ENCODE data around the gene RNF133.

The RNF133 gene, protein sequence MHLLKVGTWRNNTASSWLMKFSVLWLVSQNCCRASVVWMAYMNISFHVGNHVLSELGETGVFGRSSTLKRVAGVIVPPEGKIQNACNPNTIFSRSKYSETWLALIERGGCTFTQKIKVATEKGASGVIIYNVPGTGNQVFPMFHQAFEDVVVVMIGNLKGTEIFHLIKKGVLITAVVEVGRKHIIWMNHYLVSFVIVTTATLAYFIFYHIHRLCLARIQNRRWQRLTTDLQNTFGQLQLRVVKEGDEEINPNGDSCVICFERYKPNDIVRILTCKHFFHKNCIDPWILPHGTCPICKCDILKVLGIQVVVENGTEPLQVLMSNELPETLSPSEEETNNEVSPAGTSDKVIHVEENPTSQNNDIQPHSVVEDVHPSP

DNA sequence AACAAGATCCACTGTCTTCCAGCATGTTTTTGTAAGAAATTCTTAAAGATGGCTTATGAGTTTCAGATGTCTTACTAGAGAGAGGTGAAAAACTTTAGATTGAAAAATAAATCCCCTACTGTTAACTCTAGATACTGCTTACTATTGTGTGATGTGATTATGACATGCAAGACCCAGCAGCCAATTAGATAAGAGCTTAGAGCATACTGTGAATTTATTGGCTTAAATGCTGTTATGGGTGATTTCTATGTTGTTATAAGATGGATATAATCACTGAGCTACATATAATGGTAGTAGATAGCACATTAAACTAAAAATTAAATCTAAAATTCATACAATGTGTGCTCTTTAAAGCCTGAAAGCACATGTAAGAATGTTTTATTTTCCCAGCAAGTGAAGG, at the start of gene RNF133:
Gene RNF133 (minus strand): TSS at position 101 of the 400 bp plus-strand sequence. CDS start 199 bp downstream, outside the sequence.
- no peak for DNase-seq (ENCODE audit: low spot score)

DNA sequence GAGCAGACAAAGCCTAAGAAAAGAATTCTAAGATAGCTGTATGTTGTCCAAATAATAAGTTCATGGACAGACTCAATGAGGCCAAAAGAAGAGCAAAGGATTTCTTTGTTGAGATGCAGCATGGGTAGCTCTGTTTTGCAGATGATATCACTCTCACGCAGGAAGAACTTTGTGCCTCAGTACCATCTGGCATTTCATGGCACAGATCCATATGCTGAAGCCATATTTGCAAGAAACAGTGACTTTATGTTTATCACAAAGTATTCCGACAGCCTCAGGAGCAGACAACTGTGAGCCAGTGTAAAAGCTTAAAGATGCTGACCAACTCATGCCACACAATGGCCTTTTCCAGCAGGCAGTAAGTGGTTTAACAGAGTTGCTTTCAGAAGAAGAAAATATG, 49.3 kb upstream of the RNF133 start:
- peak; percentile 36 for DNase-seq (ENCODE audit: low spot score)

DNA sequence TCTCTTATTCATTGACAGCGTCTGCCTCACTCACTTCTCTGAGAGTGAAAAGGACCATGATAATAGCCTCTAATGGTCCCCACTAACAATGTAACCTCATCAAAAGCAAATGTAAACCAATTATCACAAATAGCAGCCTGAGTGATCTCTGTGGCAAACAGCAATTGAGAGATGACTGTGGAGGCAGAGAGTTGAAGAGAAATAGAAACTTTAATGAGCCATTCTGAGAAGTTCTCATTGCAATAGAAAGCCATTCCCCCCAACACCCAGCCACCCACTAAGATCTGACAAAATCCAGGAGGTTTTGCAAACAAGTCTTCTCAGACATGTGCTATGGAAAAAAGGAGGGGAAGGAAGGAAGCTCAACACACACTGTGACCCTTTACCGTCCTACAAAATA, 48.0 kb upstream of the RNF133 start:
- no peak for DNase-seq (ENCODE audit: low spot score)

DNA sequence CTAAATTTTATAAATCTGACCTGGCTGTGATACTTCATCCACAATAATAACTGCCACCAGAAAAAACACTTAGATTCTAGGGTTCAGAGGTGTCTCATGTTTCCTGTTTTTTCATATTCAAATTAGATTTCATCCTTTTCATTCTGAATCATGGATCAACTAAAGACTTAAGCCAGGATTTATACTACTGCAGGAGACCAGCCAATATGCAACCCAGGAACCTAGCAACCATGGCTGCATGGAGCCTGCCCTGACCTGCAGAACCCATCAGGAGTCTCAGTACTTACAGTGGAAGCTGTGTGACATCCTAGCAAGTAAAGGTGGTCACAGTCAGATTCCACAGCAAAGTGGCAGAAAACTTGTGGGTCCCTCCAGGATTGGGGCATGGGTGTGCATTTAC, 44.3 kb upstream of the RNF133 start:
- DNase-seq (ENCODE audit: low spot score), result no peak

DNA sequence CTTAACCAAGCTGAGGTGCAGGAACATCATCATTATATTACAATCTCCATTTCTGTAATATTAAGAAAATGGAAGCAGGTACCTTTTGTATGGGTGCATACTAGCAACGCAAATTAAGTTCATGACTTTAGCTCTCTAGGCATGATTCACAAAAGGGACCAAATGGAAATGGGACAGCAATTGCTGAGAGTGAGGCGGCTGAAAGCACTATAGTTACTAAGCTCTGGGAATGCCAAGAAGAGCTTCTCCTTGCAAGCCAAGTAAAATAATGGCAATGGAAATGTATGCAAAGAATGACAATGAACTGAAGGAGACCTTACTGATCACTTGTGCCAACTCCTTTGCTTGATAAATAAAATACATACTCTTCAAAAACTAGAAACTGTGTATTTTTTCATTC, 40.0 kb upstream of the RNF133 start:
- DNase-seq (ENCODE audit: low spot score), result no peak

DNA sequence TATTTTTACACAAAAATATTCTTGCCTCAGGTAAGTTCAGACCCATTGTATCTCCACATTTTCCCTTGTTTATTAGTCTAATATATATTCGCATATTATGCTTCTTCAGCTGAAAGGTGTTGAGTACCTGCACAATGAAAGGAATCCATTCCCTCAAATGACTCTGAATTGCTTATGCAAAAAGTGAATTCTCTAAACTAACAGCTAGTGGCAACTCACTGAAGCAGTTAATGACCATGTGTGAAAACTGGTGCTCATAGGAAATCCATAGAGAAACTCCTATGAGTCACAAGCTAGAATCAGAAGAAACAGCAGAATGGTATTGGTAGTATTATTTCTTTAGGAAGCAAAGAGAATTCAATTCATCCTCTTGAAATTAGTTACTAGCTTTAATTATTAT, 37.3 kb upstream of the RNF133 start:
- no peak for DNase-seq (ENCODE audit: low spot score)

DNA sequence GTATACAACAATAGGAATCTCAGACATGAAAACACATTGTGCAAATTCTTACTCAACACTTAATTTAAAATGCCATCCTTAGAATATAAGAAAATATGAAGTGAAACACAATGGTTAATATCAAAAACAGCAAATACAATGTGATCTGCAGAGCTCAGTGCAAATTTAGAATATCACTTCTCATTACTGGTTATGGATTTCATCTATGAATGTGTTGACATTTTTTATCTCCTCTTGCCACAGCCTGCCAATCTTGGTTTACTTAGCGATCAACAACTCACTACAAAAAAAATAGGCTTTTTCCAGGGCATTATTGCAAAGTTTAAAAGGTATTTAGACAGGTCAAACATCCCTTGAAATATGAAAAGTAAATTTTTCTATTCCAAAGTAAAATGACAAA, 28.8 kb upstream of the RNF133 start:
- DNase-seq (ENCODE audit: low spot score), result no peak

DNA sequence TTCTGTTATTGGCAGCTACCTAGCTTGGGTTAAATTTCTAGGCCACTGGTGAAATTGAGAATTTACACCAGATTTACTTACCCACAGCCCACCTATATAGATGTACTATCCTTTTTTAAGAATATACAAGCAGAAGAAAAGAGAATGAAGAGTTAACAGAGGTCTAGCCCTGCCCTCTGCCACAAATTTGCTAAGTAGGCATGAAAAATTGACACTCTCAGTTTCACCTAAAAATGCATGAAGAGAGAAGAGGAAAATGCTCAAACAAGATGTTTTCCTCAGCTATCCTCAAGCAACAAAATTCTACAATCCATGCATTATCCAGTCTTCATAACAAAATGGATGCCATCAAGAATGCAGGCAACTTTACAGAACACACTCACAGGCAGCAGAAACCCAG, 28.4 kb upstream of the RNF133 start:
- DNase-seq (ENCODE audit: low spot score), result no peak

DNA sequence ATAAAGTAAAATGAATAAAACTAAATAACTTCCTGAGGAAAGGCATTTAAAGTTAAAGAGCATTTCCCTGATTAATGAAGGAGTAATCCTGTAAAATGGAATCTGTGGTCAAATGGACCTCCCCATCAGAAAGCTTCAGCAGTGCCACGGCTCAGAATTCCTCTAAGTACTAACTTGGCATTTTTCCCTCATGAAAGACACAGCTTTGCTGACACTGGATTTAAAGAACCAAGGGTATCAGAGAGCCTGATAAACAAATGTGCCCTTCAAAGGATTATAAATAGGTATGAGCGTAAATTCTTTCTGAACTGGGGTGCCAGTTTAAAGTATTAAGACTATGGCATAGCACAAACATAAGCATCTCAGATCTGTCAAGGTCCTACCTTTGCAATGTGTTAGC, 28.0 kb upstream of the RNF133 start:
- no peak for DNase-seq (ENCODE audit: low spot score)

DNA sequence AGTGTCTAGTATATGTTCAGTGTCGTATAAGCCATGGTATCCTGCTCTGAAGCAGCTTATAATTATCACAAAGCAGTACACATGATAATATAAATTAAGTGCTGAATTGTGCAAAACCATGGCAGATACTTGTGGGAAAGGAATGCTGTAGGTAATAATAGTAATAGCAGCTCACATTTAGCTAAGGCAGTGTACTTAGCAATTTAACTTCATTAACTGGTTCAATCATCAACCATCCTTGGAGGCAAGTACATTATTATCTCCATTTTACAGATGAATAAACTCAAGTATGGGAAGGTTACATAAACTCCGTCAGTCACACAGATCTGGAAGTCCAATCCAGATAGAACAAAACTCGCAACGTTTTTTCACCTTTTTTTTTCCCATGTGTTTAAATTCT, 25.4 kb upstream of the RNF133 start:
- DNase-seq (ENCODE audit: low spot score), result no peak

DNA sequence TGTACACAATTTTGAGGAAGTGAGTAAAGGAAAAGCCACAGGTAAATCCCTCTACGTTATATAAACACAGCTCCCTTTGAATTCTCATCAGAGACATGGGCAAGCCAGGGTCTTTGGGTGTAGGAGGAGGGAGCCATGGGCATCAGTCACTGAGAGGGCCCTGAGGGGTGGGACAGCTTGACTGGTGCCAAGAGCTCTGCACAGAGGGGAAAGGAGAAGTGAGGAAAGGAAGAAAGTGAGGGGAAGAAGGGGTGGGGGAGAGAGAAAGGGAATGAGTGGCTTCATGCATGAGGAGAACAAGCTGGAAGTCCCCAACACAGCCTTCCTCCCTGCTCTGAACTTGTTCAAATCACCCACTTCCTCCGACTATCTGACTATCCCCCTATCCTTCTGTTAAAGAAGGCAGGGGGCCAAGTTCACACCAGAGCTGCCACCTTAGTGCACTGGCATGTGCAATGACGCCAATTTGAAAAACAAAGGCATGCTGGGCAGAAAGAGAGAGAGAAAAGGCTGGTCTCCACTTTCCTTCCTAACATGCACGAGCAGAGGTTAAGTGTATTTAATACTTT, 20.2 kb upstream of the RNF133 start:
- DNase-seq (ENCODE audit: low spot score), result no peak

DNA sequence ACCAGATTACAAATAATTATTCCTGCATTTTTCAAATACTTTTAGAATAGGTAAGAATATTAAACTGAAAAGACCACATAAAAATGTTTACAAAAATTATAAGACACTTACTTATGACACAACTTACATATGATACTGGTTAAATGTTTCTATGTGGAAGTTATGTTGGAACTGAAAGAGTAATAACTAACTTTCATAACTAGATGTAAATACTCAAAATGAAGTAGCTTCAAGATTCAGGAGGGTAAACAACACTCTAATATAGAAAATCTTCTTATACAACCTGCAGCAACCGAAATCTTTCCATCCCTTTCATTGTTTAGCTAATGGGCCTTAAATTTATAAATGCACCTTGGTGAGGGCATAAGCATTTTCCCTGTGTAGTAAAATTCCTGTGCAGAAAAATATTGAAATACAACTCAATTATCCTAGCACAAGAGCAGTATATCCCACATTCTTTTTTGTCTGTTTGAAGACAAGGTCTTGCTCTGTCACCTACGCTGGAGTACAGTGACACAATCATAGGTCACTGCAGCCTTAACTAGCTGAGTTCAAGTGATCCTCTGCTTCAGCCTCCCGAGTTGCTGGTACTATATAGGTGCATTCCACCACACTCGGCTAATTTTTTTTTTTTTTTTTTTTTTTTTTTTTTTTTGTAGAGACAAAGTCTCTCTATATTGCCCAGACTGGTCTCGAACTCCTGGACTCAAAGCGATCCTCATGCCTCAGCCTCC, 18.6 kb upstream of the RNF133 start:
- no peak for DNase-seq (ENCODE audit: low spot score)

DNA sequence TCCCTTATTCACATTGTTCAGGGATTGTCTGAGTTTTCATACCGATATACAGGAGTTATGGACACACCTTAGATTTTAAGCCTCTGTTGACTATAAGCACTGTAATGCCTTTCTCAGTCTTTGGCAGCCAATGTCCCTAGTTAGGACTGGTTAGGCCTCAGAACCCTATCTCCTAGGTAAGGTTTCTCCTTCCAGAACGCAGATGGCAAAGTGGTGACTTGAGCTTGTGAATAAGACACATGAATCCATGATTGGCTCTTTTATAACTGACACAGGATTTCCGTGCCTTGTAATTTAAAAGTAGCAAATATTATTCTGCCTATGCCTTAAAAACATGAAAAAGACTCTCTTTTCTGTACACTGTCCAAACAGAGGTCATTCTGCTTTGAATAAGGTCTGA, 16.3 kb upstream of the RNF133 start:
- DNase-seq (ENCODE audit: low spot score), result no peak

DNA sequence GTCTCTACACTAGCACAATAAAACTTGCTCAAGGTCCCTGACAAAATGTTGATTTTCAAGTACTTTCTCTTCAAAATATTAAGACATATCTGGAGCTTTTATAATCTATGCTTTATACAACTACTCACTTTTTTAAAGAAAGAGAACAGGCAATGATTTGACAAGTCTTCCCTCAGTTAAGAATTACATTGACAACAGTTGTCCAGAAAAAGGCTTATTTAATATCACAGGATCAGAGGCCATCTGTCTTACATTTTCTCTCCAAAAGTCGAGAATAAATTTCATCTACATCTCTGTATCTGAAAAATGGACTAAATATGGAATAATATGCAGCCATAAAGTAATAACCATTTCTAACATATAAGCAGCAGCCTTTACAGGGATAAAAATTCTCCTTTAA, 12.0 kb upstream of the RNF133 start:
- DNase-seq (ENCODE audit: low spot score), result no peak

DNA sequence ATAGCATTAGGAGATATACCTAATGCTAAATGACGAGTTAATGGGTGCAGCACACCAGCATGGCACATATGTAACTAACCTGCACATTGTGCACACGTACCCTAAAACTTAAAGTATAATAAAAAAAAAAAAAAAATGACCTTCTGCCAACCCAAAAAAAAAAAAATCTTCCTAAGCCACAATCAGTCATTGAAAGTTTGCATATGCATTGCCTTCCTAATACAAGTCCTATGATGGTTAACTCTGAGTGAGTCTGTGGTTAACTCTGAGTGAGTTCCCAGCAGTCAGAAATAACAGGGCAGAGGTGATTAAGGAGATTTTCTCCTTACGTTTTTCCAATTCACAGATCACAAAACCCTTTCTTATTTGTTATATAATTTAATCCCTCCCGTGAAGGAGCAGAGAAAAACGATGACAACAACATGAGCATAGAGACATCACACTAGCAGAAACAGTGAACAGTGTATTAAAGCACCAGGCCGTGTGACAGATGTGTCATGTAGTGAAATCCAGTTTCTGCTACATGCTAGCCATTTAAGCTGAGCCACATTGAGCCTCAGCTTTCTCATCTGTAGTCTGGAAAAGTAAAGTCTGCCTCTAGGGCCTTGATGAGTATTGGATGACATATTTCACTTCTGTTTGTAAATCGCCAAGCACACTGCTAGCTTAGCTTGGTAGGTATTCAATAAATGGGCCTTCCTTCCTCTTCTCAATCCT, 11.2 kb upstream of the RNF133 start:
- DNase-seq (ENCODE audit: low spot score), result no peak

DNA sequence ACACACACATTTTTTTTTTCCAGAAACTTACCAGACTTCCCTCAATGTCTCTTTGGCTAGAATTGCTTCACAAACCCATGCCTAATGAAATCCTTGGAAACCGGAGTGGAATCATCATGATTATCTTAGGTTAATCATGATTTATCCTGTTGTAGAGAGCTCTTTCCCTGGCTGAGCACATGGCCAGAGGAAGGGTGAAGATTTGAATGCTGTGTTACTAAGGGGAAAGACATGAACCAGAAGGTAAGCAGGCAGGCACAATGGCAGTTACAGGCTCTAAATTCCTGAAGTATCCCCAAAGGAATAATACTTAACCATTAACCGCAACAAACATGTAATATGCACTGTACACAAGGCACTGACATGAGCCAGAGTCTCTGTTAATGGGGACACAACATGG, 7.9 kb upstream of the RNF133 start:
- no peak for DNase-seq (ENCODE audit: low spot score)

DNA sequence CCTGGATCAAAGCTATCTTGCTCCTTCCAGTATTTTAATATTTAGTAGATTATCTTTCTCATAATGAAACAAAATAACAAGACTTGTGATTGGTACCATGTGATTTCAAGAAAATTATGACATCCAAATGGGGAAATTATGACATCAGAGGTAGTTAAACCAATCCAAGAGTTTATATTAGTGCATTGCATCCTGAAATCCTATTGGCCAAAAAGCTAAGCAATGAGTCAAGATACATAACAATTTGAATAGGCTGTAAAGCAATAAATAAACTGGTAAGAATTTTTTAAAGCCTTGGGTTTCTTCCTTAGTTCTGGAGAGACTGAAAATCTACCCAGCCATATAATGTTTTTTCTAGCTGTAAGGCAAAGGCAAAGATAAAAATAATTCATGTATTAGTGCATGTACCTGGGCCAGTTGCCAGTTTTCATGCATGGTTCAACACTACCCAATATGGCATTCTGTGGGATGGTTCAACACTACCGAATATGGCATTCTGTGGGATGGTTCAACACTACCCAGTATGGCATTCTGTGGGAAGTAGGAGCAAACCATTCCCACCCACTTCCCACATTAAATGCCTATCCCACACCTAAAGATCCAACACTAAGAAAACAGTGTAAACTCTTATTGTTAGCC, 4.1 kb upstream of the RNF133 start, which contains the start of gene RNF148:
Gene RNF148 (minus strand): TSS at position 51 of the 639 bp plus-strand sequence. CDS start 172 bp downstream, outside the sequence.
- DNase-seq (ENCODE audit: low spot score), result no peak

DNA sequence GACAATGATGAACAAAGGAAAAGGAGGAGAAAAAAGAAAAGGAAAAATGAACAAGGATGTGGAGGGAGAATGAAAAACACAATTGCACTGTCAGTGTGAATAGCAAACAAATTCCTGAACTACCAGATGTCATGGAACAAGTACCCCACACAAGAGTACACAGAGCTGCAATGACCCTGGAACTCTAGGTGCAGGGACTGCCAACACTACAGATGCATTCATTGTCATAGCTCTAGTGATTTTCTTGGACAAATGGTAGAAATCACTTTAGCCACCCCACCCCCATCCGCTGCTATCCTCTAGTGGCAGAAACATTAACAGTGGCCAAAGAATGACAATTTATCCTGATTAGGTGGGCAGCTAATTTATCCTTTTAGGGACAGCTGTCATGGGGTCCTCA, 3.1 kb downstream of the RNF133 start:
- no peak for DNase-seq (ENCODE audit: low spot score)

DNA sequence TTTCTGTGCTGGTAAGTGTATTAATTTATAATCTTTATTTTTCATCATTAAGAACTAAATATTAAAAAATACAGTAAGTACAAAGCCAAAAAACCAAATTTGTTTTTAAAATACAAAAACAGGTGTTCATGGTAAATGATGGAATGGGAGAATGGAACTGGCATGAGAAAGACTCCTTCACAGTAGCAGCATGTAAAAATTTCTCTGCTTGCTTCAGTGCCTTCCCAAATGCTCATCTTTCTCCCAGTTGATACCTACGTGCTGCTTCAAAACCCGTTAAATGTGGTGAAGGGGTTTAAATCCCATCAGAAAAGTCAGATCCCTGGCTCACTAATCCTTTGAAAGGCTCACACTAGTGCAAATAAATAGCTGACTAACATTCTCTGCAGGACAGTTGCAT, 4.2 kb downstream of the RNF133 start:
- no peak for DNase-seq (ENCODE audit: low spot score)

DNA sequence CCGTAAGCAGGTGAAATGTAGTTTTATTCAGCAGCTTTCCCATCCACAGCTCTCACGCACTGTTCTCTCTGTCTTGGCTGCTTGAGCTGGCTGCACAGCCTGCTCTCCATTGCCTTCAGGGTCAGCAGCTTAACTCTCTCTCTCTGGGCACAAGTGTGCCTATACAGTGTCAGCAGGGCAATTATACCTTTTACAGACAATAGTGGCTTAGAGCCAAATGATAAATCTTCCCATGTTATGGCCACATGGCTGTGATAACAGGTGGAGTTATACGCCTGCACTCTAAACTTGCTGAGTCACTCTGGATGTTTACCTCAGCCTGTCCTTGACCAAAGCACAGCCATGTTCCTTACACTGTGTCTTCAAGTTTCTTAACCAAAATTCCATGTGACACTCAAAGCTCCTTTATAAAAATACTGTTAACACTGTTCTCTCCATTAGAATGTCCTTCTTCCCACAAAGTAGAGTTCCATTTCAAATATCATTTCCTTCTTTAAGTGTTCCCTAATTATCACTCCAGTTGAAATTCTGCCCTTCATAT, 6.1 kb downstream of the RNF133 start:
- DNase-seq (ENCODE audit: low spot score), result no peak

DNA sequence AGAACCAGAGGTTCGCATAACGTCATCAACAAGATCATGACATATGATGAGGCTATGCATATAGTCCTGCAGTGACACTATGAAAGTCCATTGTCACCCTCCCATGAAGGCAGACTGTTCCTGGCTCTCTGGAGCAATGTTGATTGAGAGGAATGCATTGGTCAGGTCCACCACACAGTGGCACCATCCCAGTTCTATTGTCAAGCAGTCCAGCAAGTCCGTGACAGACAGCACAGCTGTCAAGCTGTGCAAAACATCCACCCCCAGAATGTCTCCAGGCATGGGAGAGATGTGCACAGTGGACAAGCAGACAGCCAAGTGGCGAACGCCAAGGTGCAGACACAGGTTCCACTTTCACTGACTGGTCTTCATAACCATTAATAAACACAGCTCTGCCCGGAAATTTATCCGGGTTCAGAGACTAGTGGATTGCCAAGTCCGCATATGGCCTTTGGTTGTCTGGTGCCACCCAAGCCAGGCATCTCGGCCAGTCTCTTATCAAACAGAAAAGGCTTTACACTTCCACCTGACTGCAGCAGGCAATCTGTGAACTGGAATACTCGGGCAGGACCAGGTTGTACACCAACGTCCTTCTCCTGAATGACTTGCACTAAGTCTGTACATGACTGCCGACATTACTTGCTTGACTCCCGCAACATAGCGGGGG, 7.2 kb downstream of the RNF133 start:
- no peak for DNase-seq (ENCODE audit: low spot score)
